Measurements from ENCODE around the gene TMEM97. TPM values are rescaled to one million over a fixed set of nuclear protein-coding genes. Genes with fewer than 3 reads are reported as not detected.

Gene TMEM97
- total and polyA plus RNA-seq, 9 donors = 18.7 to 93.0 (median 26.0) TPM

- TF ChIP-seq EP300 (IDR thresholded peaks at IDR 0.05) (no peak), CTCF (IDR thresholded peaks at IDR 0.05) (no peak), POLR2A (IDR thresholded peaks at IDR 0.05) (no peak)
- no peak overlapping the region for H3K27ac ChIP-seq
- no peaks in the 10 kb centered on the region for H3K9me3 ChIP-seq
- H3K4me1 ChIP-seq (ENCODE audit: insufficient read depth) = peaks cover 2% of the 10 kb centered on the region
- 93 to 97% (median 95%) methylated on average over 6 of the region's 6 CpGs for WGBS, 3 donors
- DNase-seq = no peak
- no peaks in the 10 kb centered on the region for H3K36me3 ChIP-seq
- intact Hi-C loops (cut with DNase I) = no loop called here
- no peak overlapping the region for H3K4me3 ChIP-seq
- H3K27me3 ChIP-seq = no peaks in the 10 kb centered on the region
These were observed 25.0 kb upstream of the TMEM97 start for GRCh38 chr17:28293994-28294393.

GRCh38 chr17:28295677-28296578 is 23.1 kb upstream of the TMEM97 start:
- Histone ChIP-seq H3K36me3 (no peaks in the 10 kb centered on the region), H3K4me3 (no peak overlapping the region), H3K4me1 (ENCODE audit: insufficient read depth) (no peaks in the 10 kb centered on the region), H3K27ac (no peak overlapping the region), H3K27me3 (no peaks in the 10 kb centered on the region), H3K9me3 (no peaks in the 10 kb centered on the region)
- intact Hi-C loops (cut with DNase I) = no loop called here
- DNase-seq = no peak
- WGBS, 3 donors = 62 to 76% (median 68%) methylated on average over 3 of the region's 3 CpGs
- TF ChIP-seq CTCF (IDR thresholded peaks at IDR 0.05) (no peak), POLR2A (IDR thresholded peaks at IDR 0.05) (no peak), EP300 (IDR thresholded peaks at IDR 0.05) (no peak)

- Histone ChIP-seq H3K4me3 (no peak overlapping the region), H3K27me3 (no peaks in the 10 kb centered on the region), H3K27ac (no peak overlapping the region), H3K4me1 (ENCODE audit: insufficient read depth) (no peaks in the 10 kb centered on the region), H3K9me3 (no peaks in the 10 kb centered on the region), H3K36me3 (no peaks in the 10 kb centered on the region)
- no peak for TF ChIP-seq POLR2A (IDR thresholded peaks at IDR 0.05)
- no peak for TF ChIP-seq EP300 (IDR thresholded peaks at IDR 0.05)
- no peak for TF ChIP-seq CTCF (IDR thresholded peaks at IDR 0.05)
- no peak for DNase-seq
- 14 to 25% (median 23%) methylated on average over 3 of the region's 3 CpGs for WGBS, 3 donors
- intact Hi-C loops (cut with DNase I) = no loop called here
These were observed 20.6 kb upstream of the TMEM97 start for GRCh38 chr17:28298449-28298848.

- H3K36me3 ChIP-seq = no peaks in the 10 kb centered on the region
- no peak for DNase-seq
- no peak overlapping the region for H3K4me3 ChIP-seq
- H3K4me1 ChIP-seq (ENCODE audit: insufficient read depth) = no peaks in the 10 kb centered on the region
- H3K27ac ChIP-seq = no peak overlapping the region
- H3K27me3 ChIP-seq = no peaks in the 10 kb centered on the region
- WGBS, 3 donors = 38 to 58% (median 47%) methylated on average over 23 to 38 of the region's 38 CpGs
- no peak for TF ChIP-seq EP300 (IDR thresholded peaks at IDR 0.05)
- no peak for TF ChIP-seq CTCF (IDR thresholded peaks at IDR 0.05)
- TF ChIP-seq POLR2A (IDR thresholded peaks at IDR 0.05) = no peak
- H3K9me3 ChIP-seq = no peaks in the 10 kb centered on the region
- intact Hi-C loops (cut with DNase I) = no loop called here
These were observed 12.0 kb upstream of the TMEM97 start for GRCh38 chr17:28306954-28307401.

Data from ovary (tissue), 9 donors.